Measurements from ENCODE around the gene RNF39. TPM values are rescaled to one million over a fixed set of nuclear protein-coding genes. Genes with fewer than 3 reads are reported as not detected.

The RNF39 gene, protein sequence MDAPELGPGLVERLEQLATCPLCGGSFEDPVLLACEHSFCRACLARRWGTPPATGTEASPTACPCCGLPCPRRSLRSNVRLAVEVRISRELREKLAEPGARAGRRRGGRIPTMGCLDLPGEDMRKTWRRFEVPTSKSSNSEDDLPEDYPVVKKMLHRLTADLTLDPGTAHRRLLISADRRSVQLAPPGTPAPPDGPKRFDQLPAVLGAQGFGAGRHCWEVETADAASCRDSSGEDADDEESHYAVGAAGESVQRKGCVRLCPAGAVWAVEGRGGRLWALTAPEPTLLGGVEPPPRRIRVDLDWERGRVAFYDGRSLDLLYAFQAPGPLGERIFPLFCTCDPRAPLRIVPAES
- total RNA-seq (2022; extraction: Qiagen RNA extraction; ENCODE audit: low read depth), result not detected in 5 replicates

DNA sequence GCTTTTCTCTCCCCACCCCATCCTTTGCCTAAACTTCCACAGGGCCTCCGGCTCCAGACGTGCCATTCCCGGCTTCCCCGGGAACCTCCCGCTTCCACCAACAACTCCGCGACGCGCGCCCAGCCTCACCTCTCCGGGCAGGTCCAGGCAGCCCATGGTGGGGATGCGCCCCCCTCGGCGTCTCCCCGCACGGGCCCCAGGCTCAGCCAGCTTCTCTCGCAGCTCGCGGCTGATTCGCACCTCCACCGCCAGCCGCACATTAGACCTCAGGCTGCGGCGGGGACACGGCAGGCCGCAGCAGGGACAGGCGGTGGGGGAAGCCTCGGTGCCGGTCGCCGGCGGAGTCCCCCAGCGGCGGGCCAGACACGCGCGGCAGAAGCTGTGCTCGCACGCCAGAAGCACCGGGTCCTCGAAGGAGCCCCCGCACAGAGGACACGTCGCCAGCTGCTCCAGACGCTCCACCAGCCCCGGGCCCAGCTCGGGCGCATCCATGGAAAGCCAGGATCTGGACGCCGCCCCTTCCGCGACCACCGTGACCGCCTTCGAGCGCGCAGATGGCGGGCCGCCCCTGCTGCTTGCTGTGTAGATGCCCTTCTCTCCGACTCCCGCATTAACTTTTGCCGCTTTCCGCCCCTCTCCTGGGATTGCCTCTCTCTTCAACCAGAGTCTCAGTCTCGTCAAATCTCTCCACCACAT is at the start of gene RNF39:
TSS of gene RNF39 (minus strand) at position 676 of the 696 bp plus-strand sequence. CDS start at position 492, 184 bp downstream.

GRCh38 chr6:30113003-30113759 is 37.6 kb upstream of the RNF39 start, which contains the start of gene TRIM31:
TSS of gene TRIM31 (minus strand) at chr6:30113090. CDS start at chr6:30112805, 285 bp downstream.

GRCh38 chr6:30066577-30067459 is 8.8 kb downstream of the RNF39 start, which contains the start of gene PPP1R11:
TSS of gene PPP1R11 (plus strand) at chr6:30067198. CDS start at chr6:30067411, 213 bp downstream.

DNA sequence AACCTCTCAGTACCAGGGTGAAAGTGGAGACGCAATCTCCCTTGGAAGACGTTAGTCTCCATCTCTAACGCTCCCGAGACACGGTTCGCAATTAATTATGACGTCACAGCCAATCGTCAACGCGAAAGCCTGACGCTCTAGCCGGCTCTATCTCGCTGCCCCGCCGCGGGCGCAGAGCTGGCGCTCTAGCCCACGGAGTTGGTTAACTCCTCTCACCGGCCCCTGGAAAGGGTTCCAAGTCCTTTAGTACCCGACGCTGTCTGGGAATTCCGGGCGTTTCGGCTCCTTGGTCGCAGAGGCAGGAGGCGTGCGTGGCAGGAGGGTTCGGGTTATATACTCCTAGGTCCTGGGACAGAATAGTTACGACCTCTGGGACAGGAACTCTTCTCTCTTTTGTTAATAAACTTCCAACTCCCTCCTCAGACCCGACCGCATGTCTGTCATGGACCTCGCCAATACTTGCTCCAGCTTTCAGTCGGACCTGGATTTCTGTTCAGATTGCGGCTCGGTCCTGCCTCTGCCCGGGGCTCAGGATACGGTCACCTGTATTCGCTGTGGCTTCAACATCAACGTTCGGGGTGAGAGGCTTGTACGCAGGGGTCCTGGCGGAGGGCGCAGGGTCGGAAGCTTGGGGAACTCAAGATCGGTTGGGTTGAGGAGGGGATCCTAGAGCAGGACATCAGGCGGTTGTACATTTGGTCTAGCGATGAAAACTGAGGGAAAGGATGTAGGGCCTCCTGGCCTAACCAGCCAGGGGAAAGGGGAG is 14.3 kb downstream of the RNF39 start, which contains the start of gene POLR1H:
TSS of gene POLR1H (plus strand) at position 174 of the 766 bp plus-strand sequence. CDS start at position 434, 260 bp downstream.

Other genes starting within 250 kb of the RNF39 start
- gene HLA-G, start 247.9 kb downstream of the RNF39 start, total RNA-seq (2022; extraction: Qiagen RNA extraction; ENCODE audit: low read depth), result not detected in 5 replicates
- 125 to 148 TPM (median 139 TPM) in 5 replicates for gene HLA-A, start 133.2 kb downstream of the RNF39 start, total RNA-seq (2022; extraction: Qiagen RNA extraction; ENCODE audit: low read depth)
- 28.4 to 35.3 TPM (median 32.7 TPM) in 5 replicates for gene POLR1H, start 14.5 kb downstream of the RNF39 start, total RNA-seq (2022; extraction: Qiagen RNA extraction; ENCODE audit: low read depth)
- 38.7 to 42.0 TPM (median 39.5 TPM) in 5 replicates for gene PPP1R11, start 8.6 kb downstream of the RNF39 start, total RNA-seq (2022; extraction: Qiagen RNA extraction; ENCODE audit: low read depth)
- 0.33 to 1.4 TPM (median 0.83 TPM) in 5 replicates for gene TRIM31, start 37.3 kb upstream of the RNF39 start, total RNA-seq (2022; extraction: Qiagen RNA extraction; ENCODE audit: low read depth)
- not detected in 5 replicates for gene TRIM40, start 60.4 kb upstream of the RNF39 start, total RNA-seq (2022; extraction: Qiagen RNA extraction; ENCODE audit: low read depth)
- not detected in 5 replicates for gene TRIM10, start 85.4 kb upstream of the RNF39 start, total RNA-seq (2022; extraction: Qiagen RNA extraction; ENCODE audit: low read depth)
- not detected in 5 replicates for gene TRIM15, start 87.8 kb upstream of the RNF39 start, total RNA-seq (2022; extraction: Qiagen RNA extraction; ENCODE audit: low read depth)
- 26.9 to 28.8 TPM (median 28.0 TPM) in 5 replicates for gene TRIM26, start 137.6 kb upstream of the RNF39 start, total RNA-seq (2022; extraction: Qiagen RNA extraction; ENCODE audit: low read depth)